Measurements from ENCODE around the gene RC3H1.

GRCh38 chr1:173946380-173946921 lies 75.7 kb downstream of the RC3H1 start:
- no peak for TF ChIP-seq CTCF (IDR thresholded peaks at IDR 0.05)
- no peak for TF ChIP-seq EP300 (IDR thresholded peaks at IDR 0.05)
- TF ChIP-seq POLR2A (IDR thresholded peaks at IDR 0.05), result no peak
